ENCODE results near the gene SH2D4B. TPM values are rescaled to one million over a fixed set of nuclear protein-coding genes. Genes with fewer than 3 reads are reported as not detected.

The SH2D4B gene
- total RNA-seq, 2 donors from 2014 or later: 0.13 TPM; not detected in 1

GRCh38 chr10:80567292-80567691, 29.6 kb downstream of the SH2D4B start:
- Mint-ChIP-seq H3K4me3 (no peak overlapping the region), H3K4me1 (no peaks in the 10 kb centered on the region), H3K27ac (no peak overlapping the region), H3K27me3 (ENCODE audit: insufficient read depth) (no peaks in the 10 kb centered on the region), H3K9me3 (peaks cover 3% of the 10 kb centered on the region), H3K36me3 (ENCODE audit: low read depth) (no peaks in the 10 kb centered on the region)
- Histone ChIP-seq H3K4me1 (ENCODE audit: control insufficient read depth, insufficient read depth, low read length) (no peaks in the 10 kb centered on the region), H3K9ac (ENCODE audit: extremely low read depth, low read length, poor library complexity, severe bottlenecking) (no peak overlapping the region), H3K27me3 (ENCODE audit: control insufficient read depth, insufficient read depth, low read length, poor library complexity, severe bottlenecking) (no peaks in the 10 kb centered on the region), H3K9me3 (ENCODE audit: control insufficient read depth, low read length) (no peaks in the 10 kb centered on the region), H3K36me3 (ENCODE audit: control insufficient read depth, insufficient read depth, low read length) (no peaks in the 10 kb centered on the region), H3K27ac (ENCODE audit: low read depth, low read length) (no peak overlapping the region), H3K4me3 (ENCODE audit: low read length) (no peak overlapping the region)
- no peak for DNase-seq
- TF ChIP-seq CTCF (conservative IDR thresholded peaks at IDR 0.05): peak; percentile 51
- 91 to 92% methylated on average over 1 to 2 of the region's 2 CpGs for WGBS, 2 experiments (ENCODE audit: insufficient coverage in 1 of 2, insufficient read length in 1 of 2)

- H3K27me3 Mint-ChIP-seq (ENCODE audit: insufficient read depth): no peaks in the 10 kb centered on the region
Measured at GRCh38 chr10:80569131-80569895, 31.6 kb downstream of the SH2D4B start.

DNA sequence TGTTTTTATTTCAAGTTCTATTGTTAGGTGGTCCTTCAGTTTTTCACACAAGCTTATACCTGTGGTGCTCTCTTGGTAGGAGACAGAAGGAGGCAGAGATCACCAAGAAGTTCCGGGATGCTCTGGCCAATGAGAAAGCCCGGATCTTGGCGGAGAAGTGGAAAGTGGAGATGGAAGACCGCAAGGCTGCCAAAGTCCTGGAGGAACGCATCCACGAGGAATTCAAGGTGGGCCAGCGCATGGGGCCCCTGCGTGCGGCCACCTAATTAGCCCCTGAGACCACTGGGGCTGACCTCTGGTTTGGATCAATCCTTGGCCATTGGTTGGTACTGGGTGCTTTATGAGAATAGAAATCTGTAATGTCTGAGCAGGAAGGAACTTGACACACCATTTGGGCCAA, 33.6 kb downstream of the SH2D4B start:
- no peaks in the 10 kb centered on the region for H3K27me3 Mint-ChIP-seq (ENCODE audit: insufficient read depth)
- Histone ChIP-seq H3K27ac (ENCODE audit: low read depth, low read length) (no peak overlapping the region), H3K4me3 (ENCODE audit: low read length) (no peak overlapping the region), H3K36me3 (ENCODE audit: control insufficient read depth, insufficient read depth, low read length) (no peaks in the 10 kb centered on the region), H3K9me3 (ENCODE audit: control insufficient read depth, low read length) (no peaks in the 10 kb centered on the region), H3K4me1 (ENCODE audit: control insufficient read depth, insufficient read depth, low read length) (no peaks in the 10 kb centered on the region), H3K9ac (ENCODE audit: extremely low read depth, low read length, poor library complexity, severe bottlenecking) (no peak overlapping the region), H3K27me3 (ENCODE audit: control insufficient read depth, insufficient read depth, low read length, poor library complexity, severe bottlenecking) (no peaks in the 10 kb centered on the region)
- no peaks in the 10 kb centered on the region for H3K4me1 Mint-ChIP-seq
- no peak for DNase-seq
- no peak overlapping the region for H3K27ac Mint-ChIP-seq
- TF ChIP-seq CTCF (conservative IDR thresholded peaks at IDR 0.05): no peak
- WGBS, 2 experiments (ENCODE audit: insufficient coverage in 1 of 2, insufficient read length in 1 of 2): 97% methylated on average over 9 of the region's 9 CpGs; no CpG with 5 or more reads in 1 of the 2 experiments
- no peak overlapping the region for H3K4me3 Mint-ChIP-seq
- H3K36me3 Mint-ChIP-seq (ENCODE audit: low read depth): no peaks in the 10 kb centered on the region
- peaks cover 3% of the 10 kb centered on the region for H3K9me3 Mint-ChIP-seq

More at GRCh38 chr10:80569131-80569895, 31.6 kb downstream of the SH2D4B start:
- Histone ChIP-seq H3K4me1 (ENCODE audit: control insufficient read depth, insufficient read depth, low read length) (no peaks in the 10 kb centered on the region), H3K27ac (ENCODE audit: low read depth, low read length) (no peak overlapping the region), H3K9ac (ENCODE audit: extremely low read depth, low read length, poor library complexity, severe bottlenecking) (no peak overlapping the region), H3K4me3 (ENCODE audit: low read length) (no peak overlapping the region), H3K27me3 (ENCODE audit: control insufficient read depth, insufficient read depth, low read length, poor library complexity, severe bottlenecking) (no peaks in the 10 kb centered on the region), H3K36me3 (ENCODE audit: control insufficient read depth, insufficient read depth, low read length) (no peaks in the 10 kb centered on the region), H3K9me3 (ENCODE audit: control insufficient read depth, low read length) (no peaks in the 10 kb centered on the region)
- WGBS, 2 experiments (ENCODE audit: insufficient coverage in 1 of 2, insufficient read length in 1 of 2): 88 to 94% methylated on average over 6 to 15 of the region's 15 CpGs
- no peak for DNase-seq
- no peaks in the 10 kb centered on the region for H3K36me3 Mint-ChIP-seq (ENCODE audit: low read depth)
- no peak for TF ChIP-seq CTCF (conservative IDR thresholded peaks at IDR 0.05)
- H3K9me3 Mint-ChIP-seq: peaks cover 3% of the 10 kb centered on the region
- H3K4me1 Mint-ChIP-seq: no peaks in the 10 kb centered on the region
- H3K27ac Mint-ChIP-seq: no peak overlapping the region
- no peak overlapping the region for H3K4me3 Mint-ChIP-seq

Data from endodermal cell (in vitro differentiated cells).